GM23248 (cell line): ENCODE data around the gene TMEM178B.

Experiments
- EZH2 ChIP-seq: fragments of 200-600 bp; sonication (generic); IDR thresholded peaks from 2 replicates; pipeline ENCODE4 v1.6.1; 2018; ENCODE audit warnings: antibody characterized with exemption, mild to moderate bottlenecking; ENCODE audit not compliant: insufficient read depth, poor library complexity, severe bottlenecking
- EZH2phosphoT487 ChIP-seq: fragments of 200-600 bp; sonication (generic); IDR thresholded peaks from 2 replicates; pipeline ENCODE4 v1.6.1; 2018; ENCODE audit warnings: antibody characterized with exemption, moderate library complexity, mild to moderate bottlenecking, low read depth; ENCODE audit not compliant: insufficient read depth

DNA sequence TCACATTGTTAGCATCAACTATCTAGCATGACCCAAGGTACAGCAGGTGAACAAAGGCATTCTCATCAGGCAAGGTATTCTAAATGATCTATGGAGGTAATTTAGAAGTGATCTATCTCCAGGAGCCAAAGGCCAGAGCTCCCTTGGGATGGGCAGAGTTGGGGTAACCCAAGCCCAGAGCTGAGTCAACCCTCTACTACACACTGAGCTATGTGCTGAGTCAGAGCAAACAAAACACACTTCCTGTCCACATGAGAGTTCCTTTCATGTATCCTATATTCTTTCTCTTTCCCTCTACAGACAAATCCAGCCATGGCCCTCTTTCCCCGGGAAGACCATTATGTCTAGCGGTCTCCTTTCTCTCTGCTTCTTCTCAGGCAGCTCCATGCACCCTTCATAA is 409.2 kb downstream of the TMEM178B start:
- no peak for TF ChIP-seq EZH2
- TF ChIP-seq EZH2phosphoT487 = no peak
